HepG2 (cell line): ENCODE data around the gene MCEE. TPM values are rescaled to one million over a fixed set of nuclear protein-coding genes. Genes with fewer than 3 reads are reported as not detected.

Experiments used
- DRAP1 ChIP-seq: IDR thresholded peaks from 2 replicates; pipeline ENCODE4 v1.6.1; 2016; ENCODE audit warnings: missing genetic modification reagents, missing compliant biosample characterization
- GATAD1 ChIP-seq: IDR thresholded peaks from 2 replicates; pipeline ENCODE4 v1.6.1; 2016; ENCODE audit warnings: missing genetic modification reagents, missing compliant biosample characterization
- HCFC1 ChIP-seq: fragments of 150-350 bp; IDR thresholded peaks from 2 replicates; pipeline ENCODE4 v1.6.1; 2014; ENCODE audit warnings: low read depth, low read length
- IKZF5 ChIP-seq: IDR thresholded peaks from 2 replicates; pipeline ENCODE4 v1.6.1; 2018; ENCODE audit warnings: missing genetic modification reagents, mild to moderate bottlenecking, missing compliant biosample characterization
- MEIS2 ChIP-seq: sonication (generic); formaldehyde crosslinking; IDR thresholded peaks from 2 replicates; pipeline ENCODE4 v1.9.0; 2021; ENCODE audit warnings: mild to moderate bottlenecking, missing genetic modification reagents
- MLXIP ChIP-seq: sonication (generic); formaldehyde crosslinking; IDR thresholded peaks from 2 replicates; pipeline ENCODE4 v1.9.0; 2021; ENCODE audit warnings: missing genetic modification reagents, borderline replicate concordance
- MYC ChIP-seq: sonication (generic); formaldehyde crosslinking; IDR thresholded peaks from 2 replicates; pipeline ENCODE4 v1.9.0; 2021; ENCODE audit warnings: missing genetic modification reagents, borderline replicate concordance
- NONO ChIP-seq, 2 experiments: fragments of 450-650 bp in 1 of 2; sonication (generic) in 1 of 2; formaldehyde crosslinking in 1 of 2; IDR thresholded peaks in 1 of 2; conservative IDR thresholded peaks in 1 of 2; 2 replicates each; pipeline versions ENCODE4 v1.6.1 to v1.8.0; 2017 to 2022; ENCODE audit warnings: mild to moderate bottlenecking in 1 of 2, missing genetic modification reagents in 1 of 2, moderate library complexity in 1 of 2
- PBX3 ChIP-seq: sonication (generic); formaldehyde crosslinking; IDR thresholded peaks from 2 replicates; pipeline ENCODE4 v1.8.1; 2023; ENCODE audit warnings: missing genetic modification reagents, inconsistent platforms, borderline replicate concordance
- PHF8 ChIP-seq: sonication (generic); formaldehyde crosslinking; IDR thresholded peaks from 2 replicates; pipeline ENCODE4 v1.5.0; 2020; ENCODE audit warnings: missing genetic modification reagents
- THAP7 ChIP-seq: sonication (generic); formaldehyde crosslinking; IDR thresholded peaks from 2 replicates; pipeline ENCODE4 v1.8.1; 2023; ENCODE audit warnings: mild to moderate bottlenecking, missing genetic modification reagents
- THRA ChIP-seq: sonication (generic); formaldehyde crosslinking; IDR thresholded peaks from 2 replicates; pipeline ENCODE4 v1.4.0; 2020; ENCODE audit warnings: missing genetic modification reagents, borderline replicate concordance
- ZFP41 ChIP-seq: sonication (generic); formaldehyde crosslinking; IDR thresholded peaks from 2 replicates; pipeline ENCODE4 v1.4.0; 2020; ENCODE audit warnings: mild to moderate bottlenecking, missing genetic modification reagents, borderline replicate concordance
- ZFP90 ChIP-seq: sonication (generic); formaldehyde crosslinking; IDR thresholded peaks from 2 replicates; pipeline ENCODE4 v1.8.0; 2022; ENCODE audit warnings: missing genetic modification reagents, mild to moderate bottlenecking, inconsistent platforms, borderline replicate concordance
- ZFX ChIP-seq: sonication (generic); formaldehyde crosslinking; IDR thresholded peaks from 2 replicates; pipeline ENCODE4 v1.4.0; 2020; ENCODE audit warnings: mild to moderate bottlenecking, low read depth, missing genetic modification reagents, moderate library complexity
- ZNF24 ChIP-seq: fragments of 450-650 bp; IDR thresholded peaks from 2 replicates; pipeline ENCODE4 v1.6.1; 2017; ENCODE audit warnings: antibody characterized with exemption, mild to moderate bottlenecking
- ZNF264 ChIP-seq: sonication (generic); formaldehyde crosslinking; IDR thresholded peaks from 2 replicates; pipeline ENCODE4 v1.4.0; 2020; ENCODE audit warnings: missing genetic modification reagents
- ZNF510 ChIP-seq: sonication (generic); formaldehyde crosslinking; IDR thresholded peaks from 2 replicates; pipeline ENCODE4 v1.4.0; 2020; ENCODE audit warnings: low read depth, mild to moderate bottlenecking, missing genetic modification reagents
- ZNF7 ChIP-seq: IDR thresholded peaks from 2 replicates; pipeline ENCODE4 v1.6.1; 2016; ENCODE audit warnings: missing biosample characterization, missing genetic modification reagents
- polyA plus RNA-seq, 8 experiments: library from polyadenylated mRNA; depleted of rRNA in 3 of 8; stranded (reverse) in 7 of 8; unstranded in 1 of 8; fragments of >200 nt; fragmentation: Illumina TruSeq in 4 of 8; extraction: Trizol in 4 of 8; gene quantifications; 2 replicates each; pipeline versions ENCODE4 v1.2.1 to v1.2.3, GENCODE V29; 2011 to 2016; ENCODE audit warnings: low read depth in 4 of 8, missing spikeins in 1 of 8, mixed read lengths in 1 of 8; ENCODE audit not compliant: insufficient read depth in 1 of 8
- total RNA-seq, 5 experiments: library from RNA; depleted of rRNA; stranded (reverse); fragments of >200 nt; fragmentation: Illumina TruSeq; extraction: Trizol; gene quantifications; 2 replicates each; pipeline ENCODE4 v1.2.3, GENCODE V29; 2016; ENCODE audit warnings: low read depth in 1 of 5

Gene MCEE
- total and polyA plus RNA-seq, 2 of the 13 experiments (the other 11 are each of a cell fraction or from before 2014, with no cell fraction given) = 32.0 to 66.9 TPM

GRCh38 chr2:71130152-71130904 is at the start of gene MCEE, which contains the start of gene MPHOSPH10 (continued):
- peak; percentile 66 for TF ChIP-seq THRA (CRISPR knock-in tag)
- TF ChIP-seq ZNF7 (CRISPR knock-in tag) = no peak
- TF ChIP-seq ZFX (CRISPR knock-in tag) = peak; percentile 96
- peak; percentile 87 for TF ChIP-seq ZFP41 (CRISPR knock-in tag)
- TF ChIP-seq THAP7 = peak; percentile 93
- 0 out of 2 replicates have a peak, but pooled peaks have one; percentile 27 for TF ChIP-seq ZNF510
- TF ChIP-seq GATAD1 (CRISPR knock-in tag) = peak; percentile 97
- TF ChIP-seq DRAP1 (CRISPR knock-in tag) = peak; percentile 88
- TF ChIP-seq MLXIP (CRISPR knock-in tag) = peak; percentile 85; the same call in 1 of the 2 replicates
- TF ChIP-seq PHF8 = peak; percentile 91
- peak; percentile 96 for TF ChIP-seq MYC (CRISPR knock-in tag)
- peak; percentile 92 for TF ChIP-seq ZNF264 (CRISPR knock-in tag)
- TF ChIP-seq PBX3 (CRISPR knock-in tag) = peak; percentile 24
- peak; percentile 73 for TF ChIP-seq HCFC1
- TF ChIP-seq IKZF5 (CRISPR knock-in tag) = peak; percentile 89
- no peak for TF ChIP-seq NONO (IDR thresholded peaks at IDR 0.05)
- TF ChIP-seq NONO (CRISPR knock-in tag; conservative IDR thresholded peaks at IDR 0.05) = peak; percentile 89
- TF ChIP-seq ZFP90 = 0 out of 2 replicates have a peak, but pooled peaks have one; percentile 92
- TF ChIP-seq MEIS2 = peak; percentile 91
- TF ChIP-seq ZNF24 = no peak
